A549 (cell line): ENCODE measurements around the gene LGR6. TPM values are rescaled to one million over a fixed set of nuclear protein-coding genes. Genes with fewer than 3 reads are reported as not detected.
A peak's percentile ranks its signal among the peaks of the same experiment; 100 is the strongest.
"Not testable (repeated sequence)": the region's sequence is repeated elsewhere in the genome, so short reads cannot be mapped to it uniquely, and the experiment has no call there.

Experiments
- ATAC-seq, 2 experiments: fragments of 200-7000 bp in 1 of 2; fragments of >200 bp in 1 of 2; cut with Nextera tagmentation in 1 of 2; cut with Tn5 transposase in 1 of 2; 3 replicates each; pipeline versions ENCODE4 v1.8.0 to v1.9.1; 2018 to 2020; ENCODE audit warnings: mild to moderate bottlenecking in 1 of 2, moderate library complexity in 1 of 2
- CTCF ChIA-PET: fragments of 300-600 bp; sonication (Branson Sonifier 250); formaldehyde crosslinking; extraction: SDS; loops from one replicate; lab custom pipeline; 2021; ENCODE audit warnings: antibody characterized with exemption, inconsistent platforms; lab: Yijun Ruan, JAX
- POLR2A ChIA-PET: fragments of 350-600 bp; formaldehyde crosslinking; extraction: SDS; loops from one replicate; lab custom pipeline; 2021; ENCODE audit warnings: antibody characterized with exemption, inconsistent platforms; lab: Yijun Ruan, JAX
- DNase-seq, 2 experiments: peaks; one replicate each; pipeline versions ENCODE4 v3.0.0 to v3.0.0-alpha.2; 2011 to 2016; ENCODE audit warnings: low read depth in 1 of 2, low spot score in 1 of 2
- FAIRE-seq: peaks from 2 replicates; lab custom pipeline; 2011; peaks lifted over from hg19 to GRCh38; lab: Jason Lieb, UNC
- H3K27ac ChIP-seq, 2 experiments: fragments of >200 bp; sonication (Bioruptor Twin); formaldehyde crosslinking; 3 replicates each; pipeline ENCODE4 v1.5.1; 2016 to 2017
- H3K4me1 ChIP-seq: fragments of >200 bp; sonication (Bioruptor Twin); formaldehyde crosslinking; 3 replicates; pipeline ENCODE4 v1.6.1; 2016
- H3K4me2 ChIP-seq: fragments of >200 bp; sonication (Bioruptor Twin); formaldehyde crosslinking; 3 replicates; pipeline ENCODE4 v1.6.1; 2016
- H3K4me3 ChIP-seq: fragments of >200 bp; sonication (Bioruptor Twin); formaldehyde crosslinking; 3 replicates; pipeline ENCODE4 v1.5.1; 2016
- H3K9me3 ChIP-seq: fragments of >200 bp; sonication (Bioruptor Twin); formaldehyde crosslinking; 3 replicates; pipeline ENCODE4 v1.6.1; 2016
- BCL3 ChIP-seq: fragments of >200 bp; sonication (Bioruptor Twin); formaldehyde crosslinking; IDR thresholded peaks from 3 replicates; pipeline ENCODE4 v1.6.1; 2016
- CHD2 ChIP-seq: fragments of 150-350 bp; IDR thresholded peaks from 2 replicates; pipeline ENCODE4 v1.6.1; 2014; ENCODE audit warnings: low read length; ENCODE audit not compliant: partially characterized antibody
- CTCF ChIP-seq: fragments of >200 bp; sonication (Bioruptor Twin); formaldehyde crosslinking; IDR thresholded peaks from 3 replicates; pipeline ENCODE4 v1.5.1; 2016
- EP300 ChIP-seq, 2 experiments: fragments of >200 bp; sonication (Bioruptor Twin); formaldehyde crosslinking; IDR thresholded peaks; 2 replicates in 1 of 2; 3 replicates in 1 of 2; pipeline ENCODE4 v1.6.1; 2016 to 2017
- HOXB5 ChIP-seq: fragments of 250-450 bp; sonication (Bioruptor Pico); IDR thresholded peaks from 2 replicates; pipeline ENCODE4 v1.5.0; 2020; ENCODE audit warnings: mild to moderate bottlenecking, moderate library complexity
- JUN ChIP-seq, 2 experiments: fragments of >200 bp; sonication (Bioruptor Twin); formaldehyde crosslinking; IDR thresholded peaks; 2 replicates in 1 of 2; 3 replicates in 1 of 2; pipeline ENCODE4 v1.6.1; 2016 to 2017
- MAX ChIP-seq: IDR thresholded peaks from 2 replicates; pipeline ENCODE4 v1.6.1; 2012
- NPAS2 ChIP-seq: fragments of 250-450 bp; sonication (Bioruptor Pico); IDR thresholded peaks from 2 replicates; pipeline ENCODE4 v1.8.0; 2022; ENCODE audit warnings: mild to moderate bottlenecking, moderate library complexity, borderline replicate concordance
- PHF8 ChIP-seq: fragments of 200-600 bp; sonication (generic); IDR thresholded peaks from 2 replicates; pipeline ENCODE4 v1.6.1; 2016; ENCODE audit warnings: low read depth, mild to moderate bottlenecking, antibody characterized with exemption, moderate library complexity, borderline replicate concordance
- POLR2A ChIP-seq: IDR thresholded peaks from 2 replicates; pipeline ENCODE4 v1.6.1; 2012; ENCODE audit warnings: mild to moderate bottlenecking, low read length
- RNF2 ChIP-seq: fragments of 200-600 bp; sonication (generic); IDR thresholded peaks from 2 replicates; pipeline ENCODE4 v1.6.1; 2016; ENCODE audit warnings: low read depth, mild to moderate bottlenecking, antibody characterized with exemption, moderate library complexity, borderline replicate concordance
- SREBF2 ChIP-seq: fragments of 450-650 bp; IDR thresholded peaks from 2 replicates; pipeline ENCODE4 v1.6.1; 2014; ENCODE audit warnings: mild to moderate bottlenecking, moderate library complexity
- WGBS: methylation state at CpG from one replicate; pipeline ENCODE4 v1.1.6; 2017; ENCODE audit errors: missing lambda C conversion rate; 5-methylcytosine and 5-hydroxymethylcytosine counted together
- polyA minus RNA-seq: library from RNA; depleted of rRNA, polyadenylated mRNA; stranded (reverse); fragments of >200 nt; gene quantifications from 2 replicates; pipeline ENCODE4 v1.2.3, GENCODE V29; 2011; rRNA and poly(A)+ RNA removed
- polyA plus RNA-seq, 4 experiments: library from polyadenylated mRNA; depleted of rRNA in 3 of 4; stranded (reverse); fragments of >200 nt; fragmentation: RNase III in 1 of 4; extraction: RNeasy Plus Mini Kit Qiagen cat#74134 plus additional on column Dnase treatment in 1 of 4; gene quantifications; 2 replicates in 3 of 4; 3 replicates in 1 of 4; pipeline ENCODE4 v1.2.3, GENCODE V29; 2011 to 2017

LGR6 gene
- polyA plus RNA-seq (2011; rRNA removed) (0.84 and 1.3 TPM in 2 replicates), polyA plus RNA-seq (2017; fragmentation: RNase III; extraction: RNeasy Plus Mini Kit Qiagen cat#74134 plus additional on column Dnase treatment) (0.60 to 1.3 TPM (median 1.1 TPM) in 3 replicates), polyA minus RNA-seq (3.1 and 4.3 TPM in 2 replicates)
- polyA plus RNA-seq (2012; cell fraction: cytosol; rRNA removed): 0.15 and 0.19 TPM in 2 replicates
- 0.61 and 0.73 TPM in 2 replicates for polyA plus RNA-seq (2012; cell fraction: nucleus; rRNA removed)

- Histone ChIP-seq H3K4me1 (peaks cover 13% of the 10 kb centered on the region), H3K4me2 (peak within 1 kb of the TSS; percentile 68), H3K27ac (peak within 1 kb of the TSS; percentile 56 to 76; a peak in 5 of 6 replicates), H3K9me3 (no peaks in the 10 kb centered on the region), H3K4me3 (peak within 1 kb of the TSS; percentile 36)
- TF ChIP-seq NPAS2 (CRISPR knock-in tag) (no peak), HOXB5 (CRISPR knock-in tag) (no peak)
- ChIA-PET POLR2A (interaction anchor here (1.0 to 1.2 kb wide), 2 partner anchors 42 to 134 kb away, joined by 3 to 6 read pairs; no protein-coding TSS in a partner anchor), CTCF (interaction anchor here (1.0 to 5.4 kb wide), 34 partner anchors 9 to 525 kb away, joined by 3 to 93 read pairs (median 9); partner anchors contain the start of genes PTPN7 and UBE2T)
- 31% methylated on average over 21 of the region's 61 CpGs for WGBS
- DNase-seq (no peak), ATAC-seq (peak in 1 of 2 experiments; percentile 8; a peak in 3 of 6 replicates), FAIRE-seq (no peak)
These were observed at the start of gene LGR6 for GRCh38 chr1:202193614-202194327. LGR6 (plus strand) TSS chr1:202193799; CDS start chr1:202193990, 191 bp downstream.

GRCh38 chr1:202144402-202145067, 49.1 kb upstream of the LGR6 start, which contains the start of gene ARL8A:
ARL8A (minus strand) TSS chr1:202144737; CDS start chr1:202144572, 165 bp downstream.
- FAIRE-seq (no peak), ATAC-seq (peak; percentile 80 to 81), DNase-seq (peak; percentile 36 to 68)
- ChIA-PET CTCF (interaction anchor here (0.7 to 6.2 kb wide), 4 partner anchors 9 to 26 kb away, joined by 3 to 42 read pairs (median 5); no protein-coding TSS in a partner anchor), POLR2A (no interaction called here)
- no peaks in the 10 kb centered on the region for H3K9me3 ChIP-seq
- H3K4me3 ChIP-seq: peak within 1 kb of the TSS; percentile 94
- TF ChIP-seq EP300 (IDR thresholded peaks at IDR 0.05) (no peak), JUN (IDR thresholded peaks at IDR 0.05) (peak in 1 of 2 experiments; percentile 64; a peak in 1 of 5 replicates), BCL3 (peak; percentile 58; the same call in 1 of the 3 replicates), CHD2 (no peak), POLR2A (peak; percentile 74), MAX (peak; percentile 13; the same call in 1 of the 2 replicates), PHF8 (peak; percentile 54; the same call in 1 of the 2 replicates), SREBF2 (no peak)
- peaks cover 13% of the 10 kb centered on the region; the same call in 2 of the 3 replicates for H3K4me1 ChIP-seq
- 1% methylated on average over 14 of the region's 82 CpGs for WGBS
- H3K4me2 ChIP-seq: peak within 1 kb of the TSS; percentile 87
- H3K27ac ChIP-seq: peak within 1 kb of the TSS; percentile 95 to 98

- FAIRE-seq: no peak
- TF ChIP-seq RNF2 (no peak), CTCF (no peak)
- TF ChIP-seq, all 56 proteins: peak for 0
- ATAC-seq (peak; percentile 31 to 59; a peak in 3 of 6 replicates), DNase-seq (no peak)
- CTCF ChIA-PET: interaction anchor here (1.5 to 6.2 kb wide), 3 partner anchors 7 to 146 kb away, joined by 3 to 42 read pairs (median 5); no protein-coding TSS in a partner anchor
- Histone ChIP-seq H3K27ac (peak overlapping the region; percentile 95 to 98), H3K4me1 (peaks cover 13% of the 10 kb centered on the region; the same call in 2 of the 3 replicates), H3K4me2 (peak overlapping the region; percentile 87), H3K9me3 (no peaks in the 10 kb centered on the region), H3K4me3 (peak overlapping the region; percentile 94)
- WGBS: 30% methylated on average over 13 of the region's 13 CpGs
- POLR2A ChIA-PET: no interaction called here
These were observed 48.4 kb upstream of the LGR6 start for GRCh38 chr1:202145068-202145743.

GRCh38 chr1:202145744-202146140, 47.9 kb upstream of the LGR6 start:
- 94% methylated on average over 8 of the region's 8 CpGs for WGBS
- peak overlapping the region; percentile 87; the same call in 2 of the 3 replicates for H3K4me2 ChIP-seq
- CTCF ChIA-PET: interaction anchor here (1.5 to 6.2 kb wide), 4 partner anchors 8 to 146 kb away, joined by 3 to 42 read pairs (median 6); no protein-coding TSS in a partner anchor

More at GRCh38 chr1:202145744-202146140, 47.9 kb upstream of the LGR6 start:
- H3K4me3 ChIP-seq, ATAC-seq, FAIRE-seq, POLR2A ChIA-PET, DNase-seq, H3K9me3 ChIP-seq, H3K27ac ChIP-seq: not testable (repeated sequence)
- H3K4me1 ChIP-seq: peaks cover 13% of the 10 kb centered on the region; the same call in 2 of the 3 replicates
